ENCODE measurements around the gene P4HA3.

- TF ChIP-seq ZNF324 (CRISPR knock-in tag; IDR thresholded peaks at IDR 0.05) (no peak), ELK1 (CRISPR knock-in tag; IDR thresholded peaks at IDR 0.05) (no peak), NFRKB (IDR thresholded peaks at IDR 0.05; ENCODE audit: low read depth) (no peak), CTCF (IDR thresholded peaks at IDR 0.05 in 2 of 3, conservative IDR thresholded peaks at IDR 0.05 in 1 of 3; ENCODE audit: insufficient read depth in 2 of 3, low read depth in 1 of 3, low read length in 3 of 3) (no peak), ATF3 (IDR thresholded peaks at IDR 0.05) (no peak), ATF3 (CRISPR knock-in tag; conservative IDR thresholded peaks at IDR 0.05) (no peak), XRCC5 (IDR thresholded peaks at IDR 0.05; ENCODE audit: low read depth, low read length) (no peak), NR1H2 (CRISPR knock-in tag; IDR thresholded peaks at IDR 0.05) (no peak), SNIP1 (IDR thresholded peaks at IDR 0.05; ENCODE audit: low read depth) (no peak), POLR2A (conservative IDR thresholded peaks at IDR 0.05) (no peak), L3MBTL2 (IDR thresholded peaks at IDR 0.05) (no peak)
Measured at GRCh38 chr11:74253361-74253760, 58.1 kb downstream of the P4HA3 start.
